LoVo (cell line): ENCODE data around the gene CTCFL.

Source experiments
- DNase-seq: peaks from one replicate; pipeline ENCODE4 v3.0.0-alpha.2; 2016; ENCODE audit warnings: low spot score

CTCFL gene

GRCh38 chr20:57524511-57525176 lies at the start of gene CTCFL:
TSS of gene CTCFL (minus strand) at chr20:57525140. CDS start at chr20:57524205, 935 bp downstream.
- no peak for DNase-seq

- DNase-seq, result no peak
Measured at GRCh38 chr20:57573894-57574293, 49.0 kb upstream of the CTCFL start.

- no peak for DNase-seq
Measured at GRCh38 chr20:57573242-57573641, 48.3 kb upstream of the CTCFL start.

- no peak for DNase-seq
Measured at GRCh38 chr20:57571782-57572416, 47.0 kb upstream of the CTCFL start.

- no peak for DNase-seq
Measured at GRCh38 chr20:57570920-57571319, 46.0 kb upstream of the CTCFL start.

- DNase-seq, result no peak
Measured at GRCh38 chr20:57570145-57570850, 45.4 kb upstream of the CTCFL start.

GRCh38 chr20:57568960-57569359 lies 44.0 kb upstream of the CTCFL start:
- DNase-seq, result no peak

GRCh38 chr20:57568088-57568896 lies 43.4 kb upstream of the CTCFL start:
- DNase-seq, result no peak

GRCh38 chr20:57567471-57568079 lies 42.6 kb upstream of the CTCFL start:
- DNase-seq, result no peak

GRCh38 chr20:57566803-57567459 lies 42.0 kb upstream of the CTCFL start:
- no peak for DNase-seq

- no peak for DNase-seq
Measured at GRCh38 chr20:57566399-57566798, 41.5 kb upstream of the CTCFL start.

GRCh38 chr20:57564951-57565642 lies 40.2 kb upstream of the CTCFL start:
- no peak for DNase-seq

- DNase-seq, result no peak
Measured at GRCh38 chr20:57564180-57564802, 39.4 kb upstream of the CTCFL start.

- DNase-seq, result no peak
Measured at GRCh38 chr20:57563522-57563921, 38.6 kb upstream of the CTCFL start.

GRCh38 chr20:57562541-57563465 lies 37.9 kb upstream of the CTCFL start:
- no peak for DNase-seq

- no peak for DNase-seq
Measured at GRCh38 chr20:57561356-57562279, 36.7 kb upstream of the CTCFL start.

GRCh38 chr20:57560554-57561355 lies 35.8 kb upstream of the CTCFL start, which contains the start of gene PCK1:
TSS of gene PCK1 (plus strand) at chr20:57561110. CDS start at chr20:57561412, 302 bp downstream.
- peak; percentile 83 for DNase-seq
